A549 (cell line): Measurements from ENCODE around the gene PTH2. TPM values are rescaled to one million over a fixed set of nuclear protein-coding genes. Genes with fewer than 3 reads are reported as not detected.
A peak's percentile ranks its signal among the peaks of the same experiment; 100 is the strongest.

Source experiments
- ATAC-seq, 2 experiments: fragments of 200-7000 bp in 1 of 2; fragments of >200 bp in 1 of 2; cut with Nextera tagmentation in 1 of 2; cut with Tn5 transposase in 1 of 2; 3 replicates each; pipeline versions ENCODE4 v1.8.0 to v1.9.1; 2018 to 2020; ENCODE audit warnings: mild to moderate bottlenecking in 1 of 2, moderate library complexity in 1 of 2
- CTCF ChIA-PET: fragments of 300-600 bp; sonication (Branson Sonifier 250); formaldehyde crosslinking; extraction: SDS; loops from one replicate; lab custom pipeline; 2021; ENCODE audit warnings: antibody characterized with exemption, inconsistent platforms; lab: Yijun Ruan, JAX
- POLR2A ChIA-PET: fragments of 350-600 bp; formaldehyde crosslinking; extraction: SDS; loops from one replicate; lab custom pipeline; 2021; ENCODE audit warnings: antibody characterized with exemption, inconsistent platforms; lab: Yijun Ruan, JAX
- DNase-seq, 2 experiments: peaks; one replicate each; pipeline versions ENCODE4 v3.0.0 to v3.0.0-alpha.2; 2011 to 2016; ENCODE audit warnings: low read depth in 1 of 2, low spot score in 1 of 2
- FAIRE-seq: peaks from 2 replicates; lab custom pipeline; 2011; peaks lifted over from hg19 to GRCh38; lab: Jason Lieb, UNC
- H3K27ac ChIP-seq, 2 experiments: fragments of >200 bp; sonication (Bioruptor Twin); formaldehyde crosslinking; 3 replicates each; pipeline ENCODE4 v1.5.1; 2016 to 2017
- H3K4me1 ChIP-seq: fragments of >200 bp; sonication (Bioruptor Twin); formaldehyde crosslinking; 3 replicates; pipeline ENCODE4 v1.6.1; 2016
- H3K4me2 ChIP-seq: fragments of >200 bp; sonication (Bioruptor Twin); formaldehyde crosslinking; 3 replicates; pipeline ENCODE4 v1.6.1; 2016
- H3K4me3 ChIP-seq: fragments of >200 bp; sonication (Bioruptor Twin); formaldehyde crosslinking; 3 replicates; pipeline ENCODE4 v1.5.1; 2016
- H3K9me3 ChIP-seq: fragments of >200 bp; sonication (Bioruptor Twin); formaldehyde crosslinking; 3 replicates; pipeline ENCODE4 v1.6.1; 2016
- CEBPB ChIP-seq, 2 experiments: fragments of >200 bp in 1 of 2; sonication (Bioruptor Twin) in 1 of 2; formaldehyde crosslinking in 1 of 2; IDR thresholded peaks; 2 replicates each; pipeline ENCODE4 v1.6.1; 2012 to 2016
- CHD4 ChIP-seq: fragments of 200-600 bp; sonication (generic); IDR thresholded peaks from 2 replicates; pipeline ENCODE4 v1.6.1; 2016; ENCODE audit warnings: antibody characterized with exemption, mild to moderate bottlenecking, borderline replicate concordance
- EHF ChIP-seq: fragments of 250-450 bp; sonication (Bioruptor Pico); IDR thresholded peaks from 2 replicates; pipeline ENCODE4 v1.5.0; 2020; ENCODE audit warnings: mild to moderate bottlenecking
- ESRRA ChIP-seq: fragments of 150-350 bp; IDR thresholded peaks from 2 replicates; pipeline ENCODE4 v1.6.1; 2014; ENCODE audit warnings: mild to moderate bottlenecking, low read length, borderline replicate concordance
- FOXS1 ChIP-seq: fragments of 250-450 bp; sonication (Bioruptor Pico); IDR thresholded peaks from 2 replicates; pipeline ENCODE4 v1.5.0; 2020; ENCODE audit warnings: mild to moderate bottlenecking, moderate library complexity
- PHF8 ChIP-seq: fragments of 200-600 bp; sonication (generic); IDR thresholded peaks from 2 replicates; pipeline ENCODE4 v1.6.1; 2016; ENCODE audit warnings: low read depth, mild to moderate bottlenecking, antibody characterized with exemption, moderate library complexity, borderline replicate concordance
- POLR2A ChIP-seq: IDR thresholded peaks from 2 replicates; pipeline ENCODE4 v1.6.1; 2012; ENCODE audit warnings: mild to moderate bottlenecking, low read length
- POLR2AphosphoS2 ChIP-seq: conservative IDR thresholded peaks from 2 replicates; pipeline ENCODE4 v1.6.1; 2012; ENCODE audit warnings: low read length, improper control_type of control experiment, inconsistent platforms
- RAD21 ChIP-seq, 2 experiments: fragments of >200 bp in 1 of 2; sonication (Bioruptor Twin) in 1 of 2; formaldehyde crosslinking in 1 of 2; IDR thresholded peaks in 1 of 2; conservative IDR thresholded peaks in 1 of 2; 2 replicates in 1 of 2; 3 replicates in 1 of 2; pipeline ENCODE4 v1.6.1; 2012 to 2018; ENCODE audit warnings: inconsistent platforms in 1 of 2
- TP53 ChIP-seq: fragments of 250-450 bp; sonication (Bioruptor Pico); IDR thresholded peaks from 2 replicates; pipeline ENCODE4 v1.5.0; 2021; ENCODE audit warnings: mild to moderate bottlenecking, moderate library complexity
- WGBS: methylation state at CpG from one replicate; pipeline ENCODE4 v1.1.6; 2017; ENCODE audit errors: missing lambda C conversion rate; 5-methylcytosine and 5-hydroxymethylcytosine counted together
- polyA plus RNA-seq, 4 experiments: library from polyadenylated mRNA; depleted of rRNA in 3 of 4; stranded (reverse); fragments of >200 nt; fragmentation: RNase III in 1 of 4; extraction: RNeasy Plus Mini Kit Qiagen cat#74134 plus additional on column Dnase treatment in 1 of 4; gene quantifications; 2 replicates in 3 of 4; 3 replicates in 1 of 4; pipeline ENCODE4 v1.2.3, GENCODE V29; 2011 to 2017
- TF ChIP-seq, protein P1 (sequence below): fragments of 250-450 bp; sonication (Bioruptor Pico); IDR thresholded peaks from 2 replicates; pipeline ENCODE4 v1.5.0; 2020; ENCODE audit warnings: low read depth, mild to moderate bottlenecking, moderate library complexity
- TF ChIP-seq, protein P2 (sequence below): IDR thresholded peaks from 2 replicates; pipeline ENCODE4 v1.6.1; 2012; ENCODE audit warnings: low read depth, borderline replicate concordance
- TF ChIP-seq, protein P3 (sequence below): IDR thresholded peaks from 2 replicates; pipeline ENCODE4 v1.6.1; 2012
- TF ChIP-seq, protein P4 (sequence below): fragments of 200-600 bp; sonication (generic); IDR thresholded peaks from 2 replicates; pipeline ENCODE4 v1.6.1; 2016; ENCODE audit warnings: antibody characterized with exemption, mild to moderate bottlenecking, moderate library complexity

Gene PTH2
- polyA plus RNA-seq, 2 of the 4 experiments (the other 2 are of a cell fraction), result not detected

DNA sequence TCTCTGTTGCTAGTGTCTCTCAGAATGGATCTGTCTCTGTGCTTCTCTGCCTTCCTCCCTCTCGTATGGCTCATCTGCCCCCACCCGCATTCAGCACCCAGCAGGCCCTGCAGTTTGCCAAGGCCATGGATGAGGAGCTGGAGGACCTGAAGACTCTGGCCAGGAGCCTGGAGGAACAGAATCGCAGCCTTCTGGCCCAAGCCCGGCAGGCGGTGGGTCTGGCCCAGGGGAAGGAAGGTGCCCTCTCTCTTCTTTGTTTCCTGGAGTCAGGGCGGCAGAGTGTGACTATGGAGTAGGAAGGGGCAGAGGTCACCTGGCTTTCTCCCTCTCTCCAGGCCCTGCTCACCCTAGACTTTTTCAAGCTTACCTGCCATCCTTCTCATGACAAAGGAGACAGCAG is 24.3 kb downstream of the PTH2 start:
- ChIA-PET CTCF (no interaction called here), POLR2A (no interaction called here)
- Histone ChIP-seq H3K27ac (0 out of 6 replicates have a peak overlapping the region, but pooled peaks of 1 of the 2 experiments have one; percentile 15), H3K4me2 (no peak overlapping the region), H3K9me3 (no peaks in the 10 kb centered on the region), H3K4me1 (no peaks in the 10 kb centered on the region), H3K4me3 (no peak overlapping the region)
- 80% methylated on average over 6 of the region's 6 CpGs for WGBS
- TF ChIP-seq, protein P1, sequence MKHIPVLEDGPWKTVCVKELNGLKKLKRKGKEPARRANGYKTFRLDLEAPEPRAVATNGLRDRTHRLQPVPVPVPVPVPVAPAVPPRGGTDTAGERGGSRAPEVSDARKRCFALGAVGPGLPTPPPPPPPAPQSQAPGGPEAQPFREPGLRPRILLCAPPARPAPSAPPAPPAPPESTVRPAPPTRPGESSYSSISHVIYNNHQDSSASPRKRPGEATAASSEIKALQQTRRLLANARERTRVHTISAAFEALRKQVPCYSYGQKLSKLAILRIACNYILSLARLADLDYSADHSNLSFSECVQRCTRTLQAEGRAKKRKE (CRISPR knock-in tag), result no peak
- TF ChIP-seq RAD21 (conservative IDR thresholded peaks at IDR 0.05 in 1 of 2, IDR thresholded peaks at IDR 0.05 in 1 of 2), result no peak
- no peak for TF ChIP-seq ESRRA
- TF ChIP-seq PHF8, result no peak
- TF ChIP-seq TP53 (CRISPR knock-in tag), result no peak
- TF ChIP-seq, protein P2, sequence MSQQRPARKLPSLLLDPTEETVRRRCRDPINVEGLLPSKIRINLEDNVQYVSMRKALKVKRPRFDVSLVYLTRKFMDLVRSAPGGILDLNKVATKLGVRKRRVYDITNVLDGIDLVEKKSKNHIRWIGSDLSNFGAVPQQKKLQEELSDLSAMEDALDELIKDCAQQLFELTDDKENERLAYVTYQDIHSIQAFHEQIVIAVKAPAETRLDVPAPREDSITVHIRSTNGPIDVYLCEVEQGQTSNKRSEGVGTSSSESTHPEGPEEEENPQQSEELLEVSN, result no peak
- no peak for TF ChIP-seq CHD4
- TF ChIP-seq EHF (CRISPR knock-in tag), result no peak
- DNase-seq, result no peak
- no peak for FAIRE-seq
- no peak for ATAC-seq

DNA sequence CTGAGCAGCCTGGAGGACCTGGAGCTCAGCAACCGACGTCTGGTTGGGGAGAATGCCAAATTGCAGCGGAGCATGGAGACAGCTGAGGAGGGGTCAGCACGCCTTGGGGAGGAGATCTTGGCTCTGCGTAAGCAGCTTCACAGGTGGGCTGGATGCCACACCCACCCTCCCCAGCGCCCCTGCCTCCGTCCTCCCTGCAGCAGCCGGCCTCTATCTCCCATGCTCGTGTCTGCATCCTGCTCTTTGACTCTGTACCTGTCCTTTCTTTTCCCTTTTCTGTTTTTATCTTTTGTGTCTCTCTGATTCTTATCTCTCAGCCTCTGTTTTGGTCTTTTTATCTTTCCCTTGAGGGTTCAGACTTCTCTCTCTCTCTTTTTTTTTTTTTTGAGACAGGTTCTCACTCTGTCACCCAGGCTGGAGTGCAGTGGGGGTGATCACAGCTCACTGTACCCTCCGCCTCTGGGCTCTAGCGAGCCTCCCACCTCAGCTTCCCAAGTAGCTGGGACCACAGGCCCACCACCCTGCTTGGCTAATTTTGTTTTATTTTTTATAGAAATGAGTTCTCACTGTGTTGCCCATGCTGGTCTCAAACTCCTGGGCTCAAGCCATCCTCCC is 25.1 kb downstream of the PTH2 start:
- H3K4me1 ChIP-seq, result no peaks in the 10 kb centered on the region
- ChIA-PET CTCF (interaction anchor here (1.2 to 10.9 kb wide), 2 partner anchors 50 to 75 kb away, joined by 4 to 244 read pairs; partner anchors contain the start of genes ALDH16A1, FLT3LG, PIH1D1 and SLC17A7), POLR2A (interaction anchor here (0.7 kb wide), 1 partner anchor 38 kb away, joined by 3 read pairs; no protein-coding TSS in a partner anchor)
- H3K9me3 ChIP-seq, result no peaks in the 10 kb centered on the region
- WGBS, result 65% methylated on average over 11 of the region's 11 CpGs
- no peak for FAIRE-seq
- no peak for DNase-seq
- H3K4me3 ChIP-seq, result no peak overlapping the region
- TF ChIP-seq POLR2AphosphoS2 (no peak), POLR2A (no peak), PHF8 (no peak), CEBPB (IDR thresholded peaks at IDR 0.05) (no peak), FOXS1 (CRISPR knock-in tag) (no peak)
- TF ChIP-seq, protein P3, sequence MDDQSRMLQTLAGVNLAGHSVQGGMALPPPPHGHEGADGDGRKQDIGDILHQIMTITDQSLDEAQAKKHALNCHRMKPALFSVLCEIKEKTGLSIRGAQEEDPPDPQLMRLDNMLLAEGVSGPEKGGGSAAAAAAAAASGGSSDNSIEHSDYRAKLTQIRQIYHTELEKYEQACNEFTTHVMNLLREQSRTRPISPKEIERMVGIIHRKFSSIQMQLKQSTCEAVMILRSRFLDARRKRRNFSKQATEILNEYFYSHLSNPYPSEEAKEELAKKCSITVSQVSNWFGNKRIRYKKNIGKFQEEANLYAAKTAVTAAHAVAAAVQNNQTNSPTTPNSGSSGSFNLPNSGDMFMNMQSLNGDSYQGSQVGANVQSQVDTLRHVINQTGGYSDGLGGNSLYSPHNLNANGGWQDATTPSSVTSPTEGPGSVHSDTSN, result no peak
- TF ChIP-seq, protein P4, sequence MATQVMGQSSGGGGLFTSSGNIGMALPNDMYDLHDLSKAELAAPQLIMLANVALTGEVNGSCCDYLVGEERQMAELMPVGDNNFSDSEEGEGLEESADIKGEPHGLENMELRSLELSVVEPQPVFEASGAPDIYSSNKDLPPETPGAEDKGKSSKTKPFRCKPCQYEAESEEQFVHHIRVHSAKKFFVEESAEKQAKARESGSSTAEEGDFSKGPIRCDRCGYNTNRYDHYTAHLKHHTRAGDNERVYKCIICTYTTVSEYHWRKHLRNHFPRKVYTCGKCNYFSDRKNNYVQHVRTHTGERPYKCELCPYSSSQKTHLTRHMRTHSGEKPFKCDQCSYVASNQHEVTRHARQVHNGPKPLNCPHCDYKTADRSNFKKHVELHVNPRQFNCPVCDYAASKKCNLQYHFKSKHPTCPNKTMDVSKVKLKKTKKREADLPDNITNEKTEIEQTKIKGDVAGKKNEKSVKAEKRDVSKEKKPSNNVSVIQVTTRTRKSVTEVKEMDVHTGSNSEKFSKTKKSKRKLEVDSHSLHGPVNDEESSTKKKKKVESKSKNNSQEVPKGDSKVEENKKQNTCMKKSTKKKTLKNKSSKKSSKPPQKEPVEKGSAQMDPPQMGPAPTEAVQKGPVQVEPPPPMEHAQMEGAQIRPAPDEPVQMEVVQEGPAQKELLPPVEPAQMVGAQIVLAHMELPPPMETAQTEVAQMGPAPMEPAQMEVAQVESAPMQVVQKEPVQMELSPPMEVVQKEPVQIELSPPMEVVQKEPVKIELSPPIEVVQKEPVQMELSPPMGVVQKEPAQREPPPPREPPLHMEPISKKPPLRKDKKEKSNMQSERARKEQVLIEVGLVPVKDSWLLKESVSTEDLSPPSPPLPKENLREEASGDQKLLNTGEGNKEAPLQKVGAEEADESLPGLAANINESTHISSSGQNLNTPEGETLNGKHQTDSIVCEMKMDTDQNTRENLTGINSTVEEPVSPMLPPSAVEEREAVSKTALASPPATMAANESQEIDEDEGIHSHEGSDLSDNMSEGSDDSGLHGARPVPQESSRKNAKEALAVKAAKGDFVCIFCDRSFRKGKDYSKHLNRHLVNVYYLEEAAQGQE, result no peak
- TF ChIP-seq, all 56 proteins: peak for 0
- Histone ChIP-seq H3K27ac (no peak overlapping the region), H3K4me2 (no peak overlapping the region)
- ATAC-seq, result no peak
